ENCODE measurements around the gene SMCO4.
"Not testable (repeated sequence)": the region's sequence is repeated elsewhere in the genome, so short reads cannot be mapped to it uniquely, and the experiment has no call there.

The SMCO4 gene

DNA sequence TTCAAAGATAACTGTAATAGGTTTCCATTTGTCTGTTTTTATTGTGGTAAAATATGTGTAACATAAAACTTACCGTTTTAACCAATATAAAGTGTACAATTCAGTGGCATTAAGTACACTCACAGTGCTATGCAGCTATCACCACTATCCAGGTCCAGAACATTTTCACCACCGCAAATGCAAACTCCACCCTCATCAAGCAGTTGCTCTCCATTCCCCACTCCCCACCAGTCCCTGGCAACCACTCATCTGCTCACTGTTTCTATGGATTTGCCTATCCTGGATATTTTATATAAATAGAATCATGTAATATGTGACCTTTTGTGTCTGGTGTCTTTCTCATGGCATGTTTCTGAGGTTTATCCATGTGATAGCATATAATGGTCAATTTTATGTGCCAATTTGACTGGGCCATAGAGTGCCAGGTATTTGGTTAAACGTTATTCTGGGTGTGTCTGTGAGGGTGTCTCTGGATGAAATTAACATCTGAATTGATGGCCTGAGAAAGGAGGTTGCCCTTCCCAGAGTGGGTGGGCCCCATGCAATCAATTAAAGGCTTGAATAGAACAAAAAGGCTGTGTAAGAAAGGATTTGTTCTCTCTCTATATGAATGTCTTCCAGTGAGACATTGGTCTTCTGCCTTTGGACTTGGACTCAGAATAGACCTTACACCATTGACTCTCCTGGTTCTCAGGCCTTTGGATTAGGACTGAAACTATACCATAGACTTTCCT is 17.2 kb upstream of the SMCO4 start:
- DNase-seq, result no peak

- no peak for DNase-seq
Observed at GRCh38 chr11:93559681-93560080, 16.5 kb upstream of the SMCO4 start.

- DNase-seq, result no peak
Observed at GRCh38 chr11:93552874-93553273, 9.7 kb upstream of the SMCO4 start.

- no peak for DNase-seq
Observed at GRCh38 chr11:93549976-93550375, 6.8 kb upstream of the SMCO4 start.

- no peak for DNase-seq
Observed at GRCh38 chr11:93548679-93549319, 5.6 kb upstream of the SMCO4 start.

GRCh38 chr11:93547773-93548172 is 4.6 kb upstream of the SMCO4 start:
- DNase-seq, result no peak

GRCh38 chr11:93547028-93547427 is 3.8 kb upstream of the SMCO4 start:
- no peak for DNase-seq

DNA sequence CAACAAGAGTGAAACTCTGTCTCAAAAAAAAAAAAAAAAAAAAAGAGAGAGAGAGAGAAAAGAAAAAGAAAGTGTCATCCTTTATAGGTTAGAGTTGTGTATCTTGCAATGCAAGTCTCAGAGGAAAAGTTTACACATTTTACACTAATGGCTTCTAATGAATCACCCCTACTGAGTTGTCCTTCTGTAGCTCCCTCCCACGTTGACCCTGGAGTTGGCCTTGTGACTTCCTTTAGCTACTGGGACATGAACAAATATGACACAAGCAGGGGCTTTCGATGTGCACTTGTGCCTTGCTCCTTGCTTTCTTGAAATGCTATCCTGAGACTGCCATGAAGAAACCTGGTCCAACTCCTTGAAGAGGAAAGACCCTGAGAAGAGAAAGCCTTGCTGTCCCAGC is 2.4 kb upstream of the SMCO4 start:
- no peak for DNase-seq

- peak in 8 of 51 donors; percentile 37 to 56 (median 44) for DNase-seq
Observed at GRCh38 chr11:93542811-93543229, 371 bp downstream of the SMCO4 start.

DNA sequence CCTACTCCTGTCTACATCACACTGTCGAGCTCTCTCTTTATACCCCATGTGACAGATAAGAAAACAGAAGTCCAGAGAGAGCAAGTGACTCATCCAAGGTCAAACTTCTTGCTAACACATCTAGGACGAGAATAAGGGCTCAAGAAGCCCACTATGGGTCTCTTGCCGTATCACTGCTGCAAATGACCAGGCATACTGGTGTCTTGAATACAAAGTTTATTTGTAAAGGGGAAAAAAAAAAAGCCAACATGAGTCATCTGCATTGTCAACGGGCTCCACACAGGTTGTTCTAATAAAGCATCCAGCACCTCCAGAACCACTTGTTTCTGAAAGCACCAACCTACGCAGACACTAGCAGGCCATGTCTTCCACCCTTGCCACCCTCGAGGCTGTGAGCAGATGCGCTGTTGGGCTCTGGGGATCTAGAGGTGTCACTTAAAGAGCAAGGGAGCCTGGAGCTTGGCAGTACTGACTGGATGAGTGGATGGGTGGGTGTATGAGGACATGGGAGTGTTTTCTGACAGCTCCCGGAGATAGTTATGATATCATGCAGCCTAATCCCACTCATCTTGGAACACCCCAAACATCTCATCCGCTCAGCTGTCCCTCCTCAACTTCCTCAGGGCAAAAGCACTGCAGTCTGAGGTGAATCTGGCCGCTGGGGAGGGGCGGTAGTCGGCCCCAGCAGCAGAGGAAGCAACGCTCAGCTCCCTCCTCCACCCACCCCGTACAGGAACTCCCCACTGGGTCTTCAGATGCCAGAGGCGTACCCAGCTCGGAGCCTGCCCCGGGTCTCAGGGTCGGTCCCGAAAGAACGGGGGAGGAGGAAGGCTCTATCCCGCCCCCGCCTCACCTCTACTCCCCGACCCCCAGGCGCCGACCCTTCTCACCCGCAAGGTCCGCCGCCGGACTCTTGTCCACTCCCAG is 1.0 kb downstream of the SMCO4 start:
- DNase-seq, result peak in 24 of 51 donors; percentile 9 to 58 (median 33)

DNA sequence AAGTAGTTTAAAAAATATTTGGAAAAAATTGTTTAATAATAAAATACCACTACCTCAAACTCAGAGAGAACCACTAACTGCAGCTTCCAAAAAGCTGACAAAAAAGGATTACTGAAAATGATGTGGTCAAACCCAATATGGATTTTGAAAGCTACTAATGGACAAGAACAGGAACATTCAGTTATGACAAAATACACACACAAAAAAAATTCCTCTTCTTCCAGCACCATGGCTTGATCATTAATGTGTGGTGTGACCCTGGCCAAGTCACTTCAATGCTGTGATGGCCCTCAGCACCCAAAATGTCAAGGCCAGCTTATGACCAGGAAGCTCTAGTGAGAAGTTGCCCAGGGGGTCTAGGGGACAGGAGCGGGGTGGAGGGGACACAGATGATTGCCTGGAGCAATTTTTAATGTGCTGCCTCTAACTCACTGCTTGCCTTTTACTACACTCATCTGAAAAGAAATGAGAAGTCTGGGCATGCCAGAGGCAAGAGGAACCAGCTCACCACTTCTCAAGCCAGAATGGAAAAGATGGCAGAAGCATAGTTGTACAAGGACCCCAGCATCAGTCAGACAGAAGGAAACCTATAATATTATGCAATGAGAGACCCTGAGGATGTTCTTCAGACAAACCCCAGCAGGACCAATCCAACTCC is 2.2 kb downstream of the SMCO4 start:
- no peak for DNase-seq

- no peak for DNase-seq
Observed at GRCh38 chr11:93540337-93540736, 2.9 kb downstream of the SMCO4 start.

DNA sequence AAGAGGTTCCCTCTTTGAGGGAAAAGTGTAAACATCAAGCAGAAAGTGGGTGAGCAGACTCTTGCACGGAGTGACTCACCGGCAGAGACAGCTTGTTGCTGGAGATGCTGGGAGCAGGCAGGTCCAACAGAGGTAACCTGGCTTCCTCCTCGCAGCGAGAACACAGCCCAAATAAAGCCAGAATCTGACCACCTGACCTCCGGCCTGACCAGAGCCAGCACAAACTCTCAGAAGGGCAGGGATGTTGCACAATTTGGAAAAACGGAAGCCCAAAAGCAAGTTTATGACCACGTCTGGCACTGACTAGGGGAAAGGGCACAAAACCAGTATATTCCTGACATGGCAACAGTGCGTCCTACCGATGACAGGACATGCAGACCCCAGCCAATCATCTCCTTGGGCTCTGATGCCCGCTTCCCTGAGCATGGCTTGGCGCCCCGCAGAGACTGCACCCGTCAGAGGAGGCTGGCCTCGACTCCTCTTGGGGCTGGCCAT is 5.4 kb downstream of the SMCO4 start:
- peak in 25 of 51 donors; percentile 8 to 62 (median 36) for DNase-seq

DNA sequence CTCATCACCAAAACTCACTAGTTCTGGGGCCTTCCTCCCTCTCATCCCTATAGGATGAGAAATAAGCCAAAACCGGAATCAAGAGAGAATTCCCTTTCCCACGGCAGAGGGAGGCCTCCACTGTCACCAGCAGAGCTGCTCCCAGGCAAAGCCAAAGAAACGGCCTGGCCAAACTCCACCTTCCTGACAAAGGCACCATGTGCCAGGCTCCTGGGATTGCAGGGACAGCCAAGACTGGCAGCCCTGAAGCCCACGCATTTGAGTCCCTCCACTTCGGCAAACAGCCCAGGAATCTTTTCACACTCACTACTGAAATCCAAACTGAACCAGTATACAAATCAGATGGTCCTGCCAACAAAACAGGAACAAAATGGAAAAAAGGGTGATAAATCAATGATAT is 6.1 kb downstream of the SMCO4 start:
- DNase-seq, result peak in 43 of 51 donors; percentile 12 to 78 (median 43)

DNA sequence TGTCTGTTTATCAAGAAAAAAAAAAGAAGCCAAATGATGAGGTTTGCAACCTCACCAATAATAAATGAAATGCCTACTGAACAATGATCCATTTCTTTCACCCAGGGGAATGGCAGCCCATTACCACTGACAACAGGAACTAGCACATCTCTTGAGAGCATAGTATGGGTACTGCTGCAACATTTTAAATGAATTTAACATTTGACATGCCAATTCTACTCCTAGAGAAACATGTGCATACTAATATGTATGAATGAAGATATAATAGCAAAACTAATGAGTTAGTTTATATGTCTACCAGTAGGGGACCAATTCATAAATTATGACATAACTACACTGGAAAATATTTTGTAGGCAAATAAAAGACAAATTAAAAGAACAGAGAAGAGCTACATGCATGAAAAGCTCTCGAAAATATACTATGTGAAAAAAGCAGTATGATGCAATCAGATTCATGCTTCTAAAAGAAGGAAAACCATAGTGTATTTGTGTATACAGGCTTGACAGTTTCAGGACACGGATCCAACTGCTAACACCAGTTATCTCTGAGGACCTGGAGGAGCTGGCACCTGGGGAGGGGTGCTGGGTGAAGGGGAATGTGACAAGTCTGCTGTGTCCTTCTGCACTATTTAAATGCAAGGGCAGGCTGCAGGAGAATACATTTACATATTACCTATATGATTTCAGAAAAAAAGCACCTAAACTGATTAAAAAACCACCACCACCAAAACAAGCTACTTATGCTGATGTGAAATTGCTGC is 6.9 kb downstream of the SMCO4 start:
- DNase-seq, result no peak

DNA sequence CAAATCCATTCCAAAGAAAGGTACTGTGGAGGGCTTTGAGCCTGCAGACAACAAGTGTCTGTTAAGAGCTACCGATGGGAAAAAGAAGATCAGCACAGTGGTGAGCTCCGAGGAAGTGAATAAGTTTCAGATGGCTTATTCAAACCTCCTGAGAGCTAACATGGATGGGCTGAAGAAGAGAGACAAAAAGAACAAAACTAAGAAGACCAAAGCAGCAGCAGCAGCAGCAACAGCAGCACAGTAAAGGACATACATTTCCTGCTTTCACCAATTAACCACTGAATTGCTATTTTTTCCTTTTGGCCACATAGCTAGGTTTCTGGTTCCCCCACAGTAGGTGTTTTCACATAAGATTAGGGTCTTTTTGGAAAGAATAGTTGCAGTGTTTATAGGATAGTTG is 7.6 kb downstream of the SMCO4 start:
- DNase-seq, result not testable (repeated sequence)

DNA sequence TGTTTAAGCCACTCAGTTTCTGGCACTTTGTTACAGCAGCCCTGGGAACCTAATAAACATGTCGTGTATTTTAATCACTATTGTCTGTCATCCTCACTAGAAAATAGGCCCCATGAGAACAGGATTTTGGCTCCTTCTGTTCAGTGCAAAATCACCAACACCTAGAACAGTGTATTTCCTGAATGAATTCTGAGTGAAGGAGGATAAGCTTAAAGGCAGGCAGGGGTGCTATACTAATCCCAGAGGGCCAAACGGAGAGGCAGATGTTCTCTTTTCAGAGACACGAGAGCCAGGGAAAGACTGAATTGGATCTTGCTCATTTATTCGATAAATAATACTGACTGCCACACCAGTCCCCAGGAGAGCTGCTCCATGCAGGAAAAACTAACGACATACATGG is 10.4 kb downstream of the SMCO4 start:
- no peak for DNase-seq

DNA sequence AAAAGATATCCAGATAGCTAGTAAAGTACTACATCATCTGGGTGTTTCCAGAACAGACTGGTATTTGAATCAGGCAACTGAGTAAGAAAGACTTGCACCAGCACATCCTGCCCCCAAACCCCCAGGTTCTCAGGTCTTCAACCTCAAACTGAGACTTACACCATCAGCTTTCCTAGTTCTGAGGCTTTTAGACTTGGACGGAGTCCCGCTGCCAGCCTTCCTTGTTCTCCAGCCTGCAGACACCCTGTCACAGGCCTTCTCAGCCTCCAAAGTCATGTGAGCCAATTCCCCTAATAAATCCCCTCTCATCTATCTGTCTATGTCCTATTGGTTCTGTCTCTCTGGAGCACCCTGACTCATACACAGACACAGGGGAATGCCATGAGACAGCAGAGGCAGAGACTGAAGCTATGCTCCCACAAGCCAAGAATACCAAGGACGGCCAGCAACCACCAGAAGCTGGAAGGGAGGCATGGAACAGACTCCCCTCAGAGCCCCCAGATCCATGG is 10.9 kb downstream of the SMCO4 start:
- DNase-seq, result no peak

- no peak for DNase-seq
Observed at GRCh38 chr11:93530468-93530826, 12.7 kb downstream of the SMCO4 start.

GRCh38 chr11:93529707-93530467 is 13.3 kb downstream of the SMCO4 start:
- no peak for DNase-seq

All from hypothalamus (tissue), 51 donors.